IMR-90 (cell line): ENCODE measurements around the gene CIBAR2.

Source experiments
- BHLHE40 ChIP-seq: fragments of 150-350 bp; IDR thresholded peaks from 2 replicates; pipeline ENCODE4 v1.6.1; 2016; ENCODE audit warnings: mild to moderate bottlenecking, low read depth, low read length
- CEBPB ChIP-seq: IDR thresholded peaks from 2 replicates; pipeline ENCODE4 v1.6.1; 2012; ENCODE audit warnings: low read depth, low read length, improper control_type of control experiment
- CHD1 ChIP-seq: IDR thresholded peaks from 2 replicates; pipeline ENCODE4 v1.6.1; 2012; ENCODE audit warnings: low read depth, low read length, improper control_type of control experiment
- FOS ChIP-seq: fragments of 150-350 bp; IDR thresholded peaks from 2 replicates; pipeline ENCODE4 v1.6.1; 2016; ENCODE audit warnings: low read depth, low read length
- MAFK ChIP-seq: IDR thresholded peaks from 2 replicates; pipeline ENCODE4 v1.6.1; 2012; ENCODE audit warnings: low read depth, low read length, improper control_type of control experiment
- POLR2A ChIP-seq: IDR thresholded peaks from 2 replicates; pipeline ENCODE4 v1.6.1; 2012; ENCODE audit warnings: mild to moderate bottlenecking, low read depth, low read length
- RCOR1 ChIP-seq: IDR thresholded peaks from 2 replicates; pipeline ENCODE4 v1.6.1; 2012; ENCODE audit warnings: mild to moderate bottlenecking, low read length, improper control_type of control experiment; ENCODE audit not compliant: insufficient replicate concordance
- RFX5 ChIP-seq: IDR thresholded peaks from 2 replicates; pipeline ENCODE4 v1.8.0; 2012; ENCODE audit warnings: low read depth, mild to moderate bottlenecking, low read length, moderate library complexity
- SMC3 ChIP-seq: fragments of 150-350 bp; IDR thresholded peaks from 2 replicates; pipeline ENCODE4 v1.6.1; 2016; ENCODE audit warnings: low read depth, mild to moderate bottlenecking, antibody characterized with exemption, low read length, moderate library complexity
- USF2 ChIP-seq: fragments of 150-350 bp; IDR thresholded peaks from 2 replicates; pipeline ENCODE4 v1.6.1; 2017; ENCODE audit warnings: mild to moderate bottlenecking, antibody characterized with exemption, low read length, low read depth
- TF ChIP-seq, protein P1 (sequence below): conservative IDR thresholded peaks from 2 replicates; pipeline ENCODE4 v1.5.1; 2012; ENCODE audit warnings: mild to moderate bottlenecking, low read depth, low read length, improper control_type of control experiment

DNA sequence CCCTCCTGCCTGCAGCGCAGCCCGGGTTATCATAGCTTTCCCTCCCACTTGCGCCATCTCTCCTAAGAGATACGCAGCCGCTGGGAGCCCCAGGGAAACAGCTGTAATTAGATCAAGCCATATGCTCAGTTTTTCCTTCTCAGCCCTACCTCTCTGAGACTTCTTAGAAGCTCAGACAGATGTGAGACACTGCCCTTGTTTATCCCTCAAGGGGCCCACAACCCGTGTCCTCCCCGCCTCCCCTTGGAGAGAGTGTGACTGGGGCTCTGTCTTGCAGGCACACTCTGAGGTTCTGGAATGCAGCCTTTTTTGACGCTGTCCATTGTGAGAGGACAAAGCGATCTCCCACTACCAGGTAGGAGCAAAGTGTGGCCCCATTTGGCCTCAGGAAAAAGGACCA is 31.2 kb downstream of the CIBAR2 start:
- TF ChIP-seq, protein P1, sequence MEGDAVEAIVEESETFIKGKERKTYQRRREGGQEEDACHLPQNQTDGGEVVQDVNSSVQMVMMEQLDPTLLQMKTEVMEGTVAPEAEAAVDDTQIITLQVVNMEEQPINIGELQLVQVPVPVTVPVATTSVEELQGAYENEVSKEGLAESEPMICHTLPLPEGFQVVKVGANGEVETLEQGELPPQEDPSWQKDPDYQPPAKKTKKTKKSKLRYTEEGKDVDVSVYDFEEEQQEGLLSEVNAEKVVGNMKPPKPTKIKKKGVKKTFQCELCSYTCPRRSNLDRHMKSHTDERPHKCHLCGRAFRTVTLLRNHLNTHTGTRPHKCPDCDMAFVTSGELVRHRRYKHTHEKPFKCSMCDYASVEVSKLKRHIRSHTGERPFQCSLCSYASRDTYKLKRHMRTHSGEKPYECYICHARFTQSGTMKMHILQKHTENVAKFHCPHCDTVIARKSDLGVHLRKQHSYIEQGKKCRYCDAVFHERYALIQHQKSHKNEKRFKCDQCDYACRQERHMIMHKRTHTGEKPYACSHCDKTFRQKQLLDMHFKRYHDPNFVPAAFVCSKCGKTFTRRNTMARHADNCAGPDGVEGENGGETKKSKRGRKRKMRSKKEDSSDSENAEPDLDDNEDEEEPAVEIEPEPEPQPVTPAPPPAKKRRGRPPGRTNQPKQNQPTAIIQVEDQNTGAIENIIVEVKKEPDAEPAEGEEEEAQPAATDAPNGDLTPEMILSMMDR, result no peak
- TF ChIP-seq SMC3 (no peak), POLR2A (no peak), CEBPB (no peak), FOS (no peak), USF2 (no peak), MAFK (no peak), RCOR1 (no peak), RFX5 (no peak), CHD1 (no peak), BHLHE40 (no peak)
